ENCODE data around the gene NLRP12.

DNA sequence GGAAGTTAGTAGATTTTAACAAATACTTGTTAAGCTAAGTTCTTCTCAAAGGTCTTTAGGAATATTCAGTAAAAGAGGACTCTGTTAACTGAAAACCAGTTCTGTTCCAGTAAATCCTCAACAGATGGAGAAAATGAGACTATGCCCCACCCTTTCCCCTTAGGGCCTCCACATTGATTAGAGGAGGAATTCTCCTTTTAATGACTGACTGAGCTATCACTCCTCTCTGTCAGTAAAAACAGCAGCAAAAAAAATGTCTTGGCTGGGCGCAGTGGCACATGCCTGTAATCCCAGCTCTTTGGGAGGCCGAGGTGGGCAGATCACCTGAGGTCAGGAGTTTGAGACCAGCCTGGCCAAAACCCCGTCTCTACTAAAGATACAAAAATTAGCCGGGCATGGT, 50.1 kb downstream of the NLRP12 start:
- TF ChIP-seq, protein P1, sequence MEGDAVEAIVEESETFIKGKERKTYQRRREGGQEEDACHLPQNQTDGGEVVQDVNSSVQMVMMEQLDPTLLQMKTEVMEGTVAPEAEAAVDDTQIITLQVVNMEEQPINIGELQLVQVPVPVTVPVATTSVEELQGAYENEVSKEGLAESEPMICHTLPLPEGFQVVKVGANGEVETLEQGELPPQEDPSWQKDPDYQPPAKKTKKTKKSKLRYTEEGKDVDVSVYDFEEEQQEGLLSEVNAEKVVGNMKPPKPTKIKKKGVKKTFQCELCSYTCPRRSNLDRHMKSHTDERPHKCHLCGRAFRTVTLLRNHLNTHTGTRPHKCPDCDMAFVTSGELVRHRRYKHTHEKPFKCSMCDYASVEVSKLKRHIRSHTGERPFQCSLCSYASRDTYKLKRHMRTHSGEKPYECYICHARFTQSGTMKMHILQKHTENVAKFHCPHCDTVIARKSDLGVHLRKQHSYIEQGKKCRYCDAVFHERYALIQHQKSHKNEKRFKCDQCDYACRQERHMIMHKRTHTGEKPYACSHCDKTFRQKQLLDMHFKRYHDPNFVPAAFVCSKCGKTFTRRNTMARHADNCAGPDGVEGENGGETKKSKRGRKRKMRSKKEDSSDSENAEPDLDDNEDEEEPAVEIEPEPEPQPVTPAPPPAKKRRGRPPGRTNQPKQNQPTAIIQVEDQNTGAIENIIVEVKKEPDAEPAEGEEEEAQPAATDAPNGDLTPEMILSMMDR (IDR thresholded peaks at IDR 0.05), result no peak
- no peak for TF ChIP-seq EZH2 (IDR thresholded peaks at IDR 0.05; ENCODE audit: borderline replicate concordance, insufficient read depth, low read depth, low read length, poor library complexity, severe bottlenecking)
